Inflammatory macrophage (primary cell): ENCODE data around the gene IGBP1.
"Not testable (repeated sequence)": the region's sequence is repeated elsewhere in the genome, so short reads cannot be mapped to it uniquely, and the experiment has no call there.

Experiments used
- DNase-seq, 2 donors: peaks; one replicate each; pipeline ENCODE4 v3.0.0-alpha.2; 2020 to 2022

The IGBP1 gene

DNA sequence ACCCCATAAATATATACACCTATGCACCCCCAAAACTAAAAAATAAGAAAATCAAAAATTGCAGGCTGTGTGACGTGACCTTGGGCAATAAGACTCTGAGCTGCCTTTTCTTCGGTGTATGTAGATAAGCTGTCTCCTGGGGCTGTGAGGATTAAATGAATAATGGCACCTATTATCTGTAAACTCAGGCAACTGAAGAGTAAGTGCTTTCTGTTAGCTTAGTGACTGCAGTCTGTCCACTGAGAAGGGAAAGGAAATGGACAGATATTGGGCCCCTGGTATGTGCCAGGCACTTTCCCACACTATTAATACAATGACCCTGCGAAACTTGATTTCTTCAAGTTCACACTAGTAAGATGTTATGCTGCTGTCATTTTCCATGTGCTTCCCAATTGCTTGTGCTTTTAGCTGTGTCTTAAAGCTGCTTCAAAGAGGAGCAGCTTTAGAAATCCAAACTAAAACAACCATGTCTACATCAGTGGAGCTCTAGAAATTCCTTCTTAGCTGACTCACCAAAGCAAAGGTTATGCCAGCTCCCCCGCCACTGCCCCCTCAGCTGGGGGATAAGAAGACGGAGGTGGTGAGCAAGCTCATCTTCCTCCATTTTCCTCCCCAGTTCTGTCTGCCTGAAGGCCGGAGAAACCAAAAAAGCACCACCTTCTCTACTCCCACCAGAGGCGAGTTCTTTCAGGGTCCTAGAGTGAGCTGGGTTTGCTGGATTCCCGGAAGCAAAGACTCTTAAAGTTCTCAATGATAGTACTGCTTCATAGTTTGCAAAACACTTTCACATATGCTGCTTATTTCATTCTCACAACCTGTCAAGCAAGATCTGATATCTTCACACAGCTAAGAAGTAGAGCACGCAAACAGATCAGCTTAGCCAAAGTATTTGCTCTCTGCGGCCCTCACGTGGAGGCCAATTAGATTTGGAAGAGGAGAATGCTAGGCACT is 35.3 kb downstream of the IGBP1 start:
- DNase-seq: peak in 1 of 2 donors; percentile 1

DNA sequence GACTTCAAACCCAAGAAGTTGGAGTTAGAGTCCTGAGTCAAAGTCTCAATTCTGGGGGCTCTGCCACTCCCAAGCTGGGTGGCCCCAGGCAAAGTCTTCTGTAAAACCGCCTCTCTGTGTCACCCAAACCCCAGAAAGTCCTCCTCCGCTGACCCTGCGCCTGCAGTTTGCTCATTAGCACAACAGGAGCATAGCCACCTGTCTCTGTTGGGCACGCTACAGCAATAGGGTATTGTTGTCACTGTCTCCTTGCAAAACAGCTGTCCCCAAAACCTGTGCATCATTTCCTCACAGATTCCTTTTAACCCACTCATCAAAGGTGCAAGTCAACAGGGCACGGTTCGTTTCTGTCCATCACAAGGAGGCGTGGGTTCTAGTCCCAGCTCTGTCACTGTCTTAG is 36.0 kb downstream of the IGBP1 start:
- no peak for DNase-seq

GRCh38 chrX:70171624-70172023 is 38.4 kb downstream of the IGBP1 start:
- DNase-seq: no peak

DNA sequence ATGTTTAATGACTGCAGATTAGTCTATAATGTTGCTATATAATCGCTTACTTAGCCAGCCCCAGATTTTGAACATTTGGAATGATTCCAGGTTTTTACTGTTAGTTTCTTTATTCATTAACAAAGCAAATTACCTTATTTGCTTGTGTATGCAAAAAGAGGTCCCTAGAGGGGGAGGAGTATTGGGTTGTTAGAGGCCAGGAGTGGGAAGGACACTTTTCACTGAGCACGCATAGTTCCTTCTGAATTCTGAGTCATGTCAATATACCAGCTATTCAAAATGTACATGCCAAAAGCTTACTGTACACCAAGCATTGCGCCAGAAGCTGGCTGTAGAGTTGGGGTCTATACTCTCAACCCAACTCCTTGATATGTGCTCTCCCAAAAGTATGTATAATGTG is 39.0 kb downstream of the IGBP1 start:
- no peak for DNase-seq

DNA sequence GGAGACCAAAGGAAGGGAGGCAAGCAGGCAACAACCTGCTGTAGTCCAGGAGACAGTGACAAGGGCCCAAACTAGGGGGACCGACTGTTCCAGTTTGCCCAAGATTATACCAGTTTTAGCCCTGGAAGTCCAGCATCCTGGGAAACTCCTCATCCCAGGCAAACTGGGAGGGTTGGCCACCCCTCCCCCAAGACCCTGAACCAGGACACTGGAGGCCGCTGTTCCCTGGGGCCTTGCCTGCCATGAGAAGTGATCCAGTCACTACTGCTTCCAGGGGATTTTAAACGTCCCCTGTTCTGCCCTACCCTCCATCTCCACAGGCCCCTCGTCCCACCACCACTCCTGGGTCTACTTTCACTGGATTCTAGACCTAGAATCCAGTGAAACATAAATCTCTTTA is 39.7 kb downstream of the IGBP1 start:
- DNase-seq: no peak

DNA sequence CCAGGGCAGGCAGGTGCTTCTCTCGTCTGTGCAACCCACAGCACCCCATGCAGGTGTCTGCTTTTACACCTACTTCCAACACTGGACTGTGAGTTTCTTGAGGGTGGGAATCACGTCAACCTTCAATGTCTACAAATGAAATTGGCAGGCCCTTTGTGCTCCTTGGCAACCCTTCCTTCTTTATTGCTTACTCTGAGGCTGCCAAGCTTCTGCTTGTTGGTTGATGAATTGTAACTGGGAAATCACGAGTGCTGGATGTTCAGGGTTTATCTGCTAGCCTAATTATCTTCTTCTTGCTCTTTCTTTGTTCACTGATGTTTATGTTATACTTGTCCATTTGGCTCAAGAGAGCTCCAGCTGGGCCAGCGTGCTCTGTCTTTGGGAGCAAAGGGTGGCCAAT is 41.5 kb downstream of the IGBP1 start:
- no peak for DNase-seq

- DNase-seq: no peak
These were observed 42.1 kb downstream of the IGBP1 start for GRCh38 chrX:70175338-70175737.

GRCh38 chrX:70176938-70177533 is 43.8 kb downstream of the IGBP1 start, which contains the start of gene DGAT2L6:
TSS of gene DGAT2L6 (plus strand) at chrX:70177483. CDS start at chrX:70177583, 100 bp downstream.
- no peak for DNase-seq

DNA sequence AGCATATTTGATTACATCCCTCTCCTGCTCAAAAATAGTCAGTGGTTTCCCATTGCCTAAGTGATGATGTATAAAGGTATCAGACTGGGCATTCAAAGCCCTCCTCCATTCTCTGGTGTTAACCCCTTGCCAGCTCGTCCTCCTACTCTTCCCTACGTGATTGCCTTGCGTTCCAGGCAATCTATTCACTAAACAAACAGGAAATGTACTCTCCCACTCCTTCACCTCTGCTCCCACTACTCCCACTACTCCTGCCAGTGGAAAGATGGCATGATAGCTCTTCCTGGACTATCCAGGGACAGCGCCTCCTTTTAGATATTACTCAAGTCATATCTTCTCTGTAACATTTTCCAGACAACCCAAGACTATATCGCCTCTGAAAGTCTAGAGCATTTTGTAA is 49.8 kb downstream of the IGBP1 start:
- DNase-seq: no peak

- DNase-seq: no peak
These were observed 57.0 kb downstream of the IGBP1 start for GRCh38 chrX:70190225-70190624.

- peak; percentile 33 to 34 for DNase-seq
These were observed 63.9 kb downstream of the IGBP1 start for GRCh38 chrX:70196961-70197720.

GRCh38 chrX:70201732-70202131 is 68.5 kb downstream of the IGBP1 start:
- no peak for DNase-seq

GRCh38 chrX:70208479-70208878 is 75.2 kb downstream of the IGBP1 start:
- DNase-seq: no peak

- DNase-seq: not testable (repeated sequence)
These were observed 76.3 kb downstream of the IGBP1 start for GRCh38 chrX:70209570-70209969.
